ENCODE measurements around the gene TRIM13.

GRCh38 chr13:50030315-50030714 lies 33.5 kb downstream of the TRIM13 start:
- TF ChIP-seq CTCF (conservative IDR thresholded peaks at IDR 0.05 in 1 of 2, IDR thresholded peaks at IDR 0.05 in 1 of 2; ENCODE audit: low read depth in 1 of 2, low read length in 2 of 2) (no peak), EZH2 (IDR thresholded peaks at IDR 0.05; ENCODE audit: low read length, missing control alignments) (no peak)

All from fibroblast of lung (primary cell).